ENCODE data around the gene TMEM255B.

DNA sequence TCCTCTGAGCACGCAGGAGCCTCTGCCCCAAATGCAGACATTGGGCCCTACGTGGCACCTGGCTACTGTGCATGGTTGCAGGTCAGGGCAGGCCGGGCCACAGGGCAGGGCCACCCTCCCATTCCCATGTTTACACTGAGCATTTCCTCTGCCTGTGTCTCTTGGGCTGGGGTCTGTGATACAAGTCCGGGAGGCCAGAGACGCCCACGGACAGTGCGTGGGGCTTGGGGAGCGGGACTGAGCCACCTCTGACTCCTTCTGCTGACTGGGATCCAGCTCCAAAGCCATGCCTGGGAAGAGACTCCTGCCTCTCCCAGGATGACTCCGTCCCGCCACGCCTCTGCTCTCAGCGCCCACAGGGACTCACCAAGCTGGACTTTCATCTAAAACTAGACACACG is 86.0 kb downstream of the TMEM255B start:
- TF ChIP-seq TCF4 (CRISPR knock-in tag; IDR thresholded peaks at IDR 0.05; ENCODE audit: borderline replicate concordance) = no peak
- TF ChIP-seq ZFP3 (CRISPR knock-in tag; IDR thresholded peaks at IDR 0.05) = no peak
